Renal pelvis (tissue), 12 donors: ENCODE measurements around the gene CTDSP1. TPM values are rescaled to one million over a fixed set of nuclear protein-coding genes. Genes with fewer than 3 reads are reported as not detected.

ENCODE experiments used
- DNase-seq: peaks from one replicate; pipeline ENCODE4 v3.0.0-alpha.2; 2013
- long read RNA-seq, 16 experiments: transcript quantifications; one replicate each; lab custom pipeline, GENCODE V29; 2026
- polyA plus RNA-seq, 3 donors: library from polyadenylated mRNA; unstranded; fragments of 120-200 nt; gene quantifications; one replicate each; pipeline ENCODE4 v1.2.1, GENCODE V29; 2013; ENCODE audit not compliant: insufficient read length in 3 of 3

The CTDSP1 gene
- 100 to 1,000 TPM; 155 to 174 (median 165) TPM for polyA plus RNA-seq
- long read RNA-seq, donor 1, transcript CTDSP1-201 (7 exons, 2,638 nt), result major isoform, 16 of 43 reads
- long read RNA-seq, donor 1, partial matches to known transcripts, result 0 of 43 reads
- long read RNA-seq, donor 1, other reads (novel, unspliced or antisense), result 22 of 43 reads
- long read RNA-seq, donor 2, transcript CTDSP1-201 (7 exons, 2,638 nt), result major isoform, 15 of 80 reads
- long read RNA-seq, donor 2, partial matches to known transcripts, result 23 of 80 reads
- long read RNA-seq, donor 2, other reads (novel, unspliced or antisense), result 39 of 80 reads
- long read RNA-seq, donor 3, transcript CTDSP1-201 (7 exons, 2,638 nt), result major isoform, 14 of 58 reads
- long read RNA-seq, donor 3, partial matches to known transcripts, result 11 of 58 reads
- long read RNA-seq, donor 3, other reads (novel, unspliced or antisense), result 32 of 58 reads
- long read RNA-seq, donor 4, transcript CTDSP1-201 (7 exons, 2,638 nt), result major isoform, 24 of 197 reads
- long read RNA-seq, donor 4, partial matches to known transcripts, result 144 of 197 reads
- long read RNA-seq, donor 4, other reads (novel, unspliced or antisense), result 28 of 197 reads
- long read RNA-seq, donor 5, transcript CTDSP1-201 (7 exons, 2,638 nt), result major isoform, 9 of 31 reads
- long read RNA-seq, donor 5, partial matches to known transcripts, result 5 of 31 reads
- long read RNA-seq, donor 5, other reads (novel, unspliced or antisense), result 16 of 31 reads
- long read RNA-seq, donor 6, transcript CTDSP1-201 (7 exons, 2,638 nt), result major isoform, 17 of 58 reads
- long read RNA-seq, donor 6, partial matches to known transcripts, result 7 of 58 reads
- long read RNA-seq, donor 6, other reads (novel, unspliced or antisense), result 34 of 58 reads
- long read RNA-seq, donor 7, transcript CTDSP1-201 (7 exons, 2,638 nt), result major isoform, 23 of 91 reads
- long read RNA-seq, donor 7, partial matches to known transcripts, result 26 of 91 reads
- long read RNA-seq, donor 7, other reads (novel, unspliced or antisense), result 39 of 91 reads
- long read RNA-seq, donor 8, transcript CTDSP1-201 (7 exons, 2,638 nt), result major isoform, 8 of 22 reads
- long read RNA-seq, donor 8, partial matches to known transcripts, result 0 of 22 reads
- long read RNA-seq, donor 8, other reads (novel, unspliced or antisense), result 12 of 22 reads
- long read RNA-seq, donor 9, transcript CTDSP1-201 (7 exons, 2,638 nt), result major isoform, 16 of 64 reads
- long read RNA-seq, donor 9, partial matches to known transcripts, result 6 of 64 reads
- long read RNA-seq, donor 9, other reads (novel, unspliced or antisense), result 42 of 64 reads
- long read RNA-seq, donor 10, transcript CTDSP1-201 (7 exons, 2,638 nt), result major isoform, 14 of 226 reads
- long read RNA-seq, donor 10, partial matches to known transcripts, result 181 of 226 reads
- long read RNA-seq, donor 10, other reads (novel, unspliced or antisense), result 28 of 226 reads
- long read RNA-seq, donor 11, transcript CTDSP1-201 (7 exons, 2,638 nt), result major isoform, 14 of 53 reads
- long read RNA-seq, donor 11, partial matches to known transcripts, result 36 of 53 reads
- long read RNA-seq, donor 11, other reads (novel, unspliced or antisense), result 0 of 53 reads
- long read RNA-seq, donor 12, transcript CTDSP1-201 (7 exons, 2,638 nt), result major isoform, 23 of 76 reads
- long read RNA-seq, donor 12, partial matches to known transcripts, result 8 of 76 reads
- long read RNA-seq, donor 12, other reads (novel, unspliced or antisense), result 43 of 76 reads
- long read RNA-seq, donor 13, transcript CTDSP1-201 (7 exons, 2,638 nt), result major isoform, 6 of 19 reads
- long read RNA-seq, donor 13, partial matches to known transcripts, result 0 of 19 reads
- long read RNA-seq, donor 13, other reads (novel, unspliced or antisense), result 10 of 19 reads
- long read RNA-seq, donor 14, result 0 reads
- long read RNA-seq, donor 15, transcript CTDSP1-201 (7 exons, 2,638 nt), result major isoform, 17 of 70 reads
- long read RNA-seq, donor 15, partial matches to known transcripts, result 49 of 70 reads
- long read RNA-seq, donor 15, other reads (novel, unspliced or antisense), result 0 of 70 reads
- long read RNA-seq, donor 16, transcript CTDSP1-201 (7 exons, 2,638 nt), result major isoform, 17 of 60 reads
- long read RNA-seq, donor 16, partial matches to known transcripts, result 38 of 60 reads
- long read RNA-seq, donor 16, other reads (novel, unspliced or antisense), result 0 of 60 reads

GRCh38 chr2:218399391-218400166 is at the start of gene CTDSP1:
Gene CTDSP1 (plus strand): TSS chr2:218399868. CDS start chr2:218400091, 223 bp downstream.
- peak; percentile 98 for DNase-seq

GRCh38 chr2:218354045-218354444 is 45.6 kb upstream of the CTDSP1 start:
- DNase-seq, result no peak

GRCh38 chr2:218354850-218355443 is 44.7 kb upstream of the CTDSP1 start:
- DNase-seq, result peak; percentile 20

GRCh38 chr2:218357236-218358177 is 42.2 kb upstream of the CTDSP1 start:
- no peak for DNase-seq

- no peak for DNase-seq
Observed at GRCh38 chr2:218360453-218360852, 39.2 kb upstream of the CTDSP1 start.

- DNase-seq, result no peak
Observed at GRCh38 chr2:218362606-218363005, 37.1 kb upstream of the CTDSP1 start.

- no peak for DNase-seq
Observed at GRCh38 chr2:218363736-218364135, 35.9 kb upstream of the CTDSP1 start.

GRCh38 chr2:218364196-218364595 is 35.5 kb upstream of the CTDSP1 start:
- DNase-seq, result no peak

- no peak for DNase-seq
Observed at GRCh38 chr2:218366621-218367414, 32.9 kb upstream of the CTDSP1 start.

GRCh38 chr2:218367415-218368149 is 32.1 kb upstream of the CTDSP1 start:
- peak; percentile 89 for DNase-seq

GRCh38 chr2:218368150-218368528 is 31.5 kb upstream of the CTDSP1 start:
- no peak for DNase-seq

- no peak for DNase-seq
Observed at GRCh38 chr2:218368621-218369153, 31.0 kb upstream of the CTDSP1 start.

GRCh38 chr2:218369330-218369729 is 30.3 kb upstream of the CTDSP1 start:
- DNase-seq, result no peak

GRCh38 chr2:218370410-218371063 is 29.1 kb upstream of the CTDSP1 start:
- no peak for DNase-seq

GRCh38 chr2:218371983-218372350 is 27.7 kb upstream of the CTDSP1 start:
- DNase-seq, result no peak
